GM21717 (cell line): ENCODE results near the gene F10.

Experiments
- ATAC-seq: cut with Tn5 transposase; IDR thresholded peaks from one replicate; pipeline ENCODE4 v1.9.1; 2021; ENCODE audit warnings: mild to moderate bottlenecking, moderate library complexity; ENCODE audit not compliant: unreplicated experiment

F10 gene

DNA sequence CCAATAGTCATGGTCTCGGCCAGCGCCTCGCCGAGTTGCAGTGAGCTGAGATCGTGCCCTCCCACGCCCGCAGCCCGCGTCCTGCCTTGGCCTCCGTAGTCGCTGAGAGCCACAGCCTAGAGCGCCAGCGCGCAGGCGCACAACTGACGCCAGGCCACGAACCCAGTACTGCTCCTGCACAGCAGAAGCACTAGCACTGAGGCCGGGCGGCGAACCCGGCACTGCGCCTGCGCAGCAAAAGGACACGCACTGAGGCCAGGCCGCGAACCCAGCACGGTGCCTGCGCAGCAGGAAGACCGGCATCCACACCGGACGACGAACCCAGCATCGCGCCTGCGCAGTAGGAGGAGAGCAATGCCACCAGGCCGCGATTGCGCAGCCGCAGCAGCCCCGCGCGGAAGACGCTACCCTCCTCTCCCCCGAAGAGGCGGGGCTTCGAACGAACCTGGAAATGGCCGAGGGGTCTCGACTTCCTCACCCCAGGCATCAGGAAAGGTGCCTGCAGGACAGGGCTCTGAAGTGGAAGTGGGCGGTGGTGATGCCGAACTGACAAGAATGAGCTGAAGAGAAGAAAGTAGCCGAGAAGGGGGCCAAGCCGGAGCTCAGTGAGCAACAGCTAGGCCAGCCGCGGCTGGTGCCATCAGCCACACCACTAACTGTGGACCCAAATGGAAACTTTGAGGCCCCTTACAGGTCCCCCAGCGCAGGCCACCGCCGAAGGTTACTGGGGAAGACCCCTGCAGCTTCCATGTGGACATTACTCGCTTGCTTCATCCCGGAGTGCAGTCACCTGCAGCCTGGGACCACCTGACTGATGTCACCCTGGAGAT, 7.5 kb downstream of the F10 start:
- ATAC-seq: no peak

GRCh38 chr13:113135281-113135760, 12.7 kb downstream of the F10 start:
- no peak for ATAC-seq

DNA sequence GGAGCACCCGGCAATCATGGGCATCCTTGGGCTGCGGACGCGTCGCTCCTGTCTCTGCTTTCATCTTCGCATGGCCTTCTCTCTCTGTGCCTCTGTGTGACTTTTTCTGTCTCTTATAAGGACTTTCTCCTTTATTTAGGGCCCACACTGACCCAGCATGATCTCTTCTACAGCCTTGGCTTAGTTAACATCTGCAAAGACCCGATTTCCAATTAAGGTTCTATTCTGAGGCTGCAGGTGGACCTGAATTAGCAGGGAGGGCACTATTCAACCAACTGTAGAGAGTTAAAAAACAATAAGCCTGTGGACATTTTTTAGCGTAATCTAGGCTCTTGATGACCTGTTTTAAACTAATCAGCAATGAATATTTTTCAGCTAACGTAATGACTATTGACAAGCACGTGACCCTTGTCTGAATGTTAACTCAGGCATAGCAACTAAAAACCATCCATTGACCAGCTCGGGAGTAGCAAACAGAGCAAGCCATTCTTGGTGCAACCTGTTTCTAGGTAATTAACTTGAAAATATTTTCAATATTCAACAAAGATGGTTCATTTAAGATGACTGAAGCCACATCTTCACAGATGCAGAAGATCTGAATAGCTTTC, 15.2 kb downstream of the F10 start:
- no peak for ATAC-seq

GRCh38 chr13:113138792-113139551, 16.4 kb downstream of the F10 start:
- ATAC-seq: no peak

GRCh38 chr13:113139577-113139976, 17.0 kb downstream of the F10 start:
- ATAC-seq: no peak

- ATAC-seq: no peak
Observed at GRCh38 chr13:113140677-113141600, 18.3 kb downstream of the F10 start.

DNA sequence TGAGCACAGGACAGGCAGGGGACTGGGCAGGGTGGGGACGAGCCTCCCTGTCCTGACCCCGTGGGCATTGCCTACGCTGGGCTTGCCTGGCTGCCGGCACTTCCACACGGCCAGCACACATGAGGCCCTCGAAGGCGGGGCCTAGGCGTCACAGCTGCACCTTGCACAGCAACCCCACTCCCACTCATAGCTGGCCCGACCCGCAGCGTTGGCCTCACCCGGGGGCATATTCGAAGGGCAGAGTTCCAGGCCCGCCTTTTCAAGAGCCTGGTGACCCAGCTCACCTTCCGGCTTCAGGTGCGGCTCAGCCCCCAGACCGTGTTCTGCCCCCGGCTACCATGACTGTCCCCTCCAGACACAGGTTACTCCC, 19.0 kb downstream of the F10 start:
- no peak for ATAC-seq

- ATAC-seq: no peak
Observed at GRCh38 chr13:113142876-113143275, 20.3 kb downstream of the F10 start.

- no peak for ATAC-seq
Observed at GRCh38 chr13:113143466-113144254, 21.1 kb downstream of the F10 start.

DNA sequence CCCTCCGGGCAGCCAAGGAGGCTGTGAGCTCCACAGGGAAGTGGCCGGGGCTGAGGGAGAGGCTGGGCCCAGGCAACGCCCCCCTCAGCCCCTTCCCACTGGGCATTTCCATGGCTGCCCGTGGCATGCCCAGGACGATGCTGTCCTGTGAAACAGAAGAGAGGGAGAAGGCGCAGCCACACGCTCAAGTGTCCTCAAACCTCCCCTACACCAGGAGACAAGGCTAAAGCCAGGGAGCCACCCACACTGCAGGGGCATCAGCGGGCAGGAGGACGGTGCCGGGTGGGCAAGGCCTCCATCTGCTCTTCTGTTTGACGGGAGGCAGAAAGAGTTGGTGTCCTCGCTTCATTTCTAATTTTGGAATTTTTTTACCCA, 21.6 kb downstream of the F10 start:
- ATAC-seq: no peak

DNA sequence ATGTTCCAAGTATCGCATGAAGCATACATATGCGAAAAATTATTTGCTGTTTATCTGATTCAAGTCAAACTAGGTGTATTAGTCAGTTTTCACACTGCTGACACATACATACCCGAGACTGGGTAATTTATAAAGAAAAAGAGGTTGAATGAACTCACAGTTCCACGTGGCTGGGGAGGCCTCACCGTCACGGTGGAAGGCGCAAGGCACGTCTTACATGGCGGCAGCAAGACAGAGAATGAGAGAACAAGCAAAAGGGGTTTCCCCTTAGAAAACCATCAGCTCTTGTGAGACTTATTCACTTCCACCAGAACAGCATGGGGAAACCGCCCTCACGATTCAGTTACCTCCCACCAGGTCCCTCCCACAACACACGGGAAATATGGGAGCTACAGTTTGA, 22.9 kb downstream of the F10 start:
- ATAC-seq: no peak

- ATAC-seq: no peak
Observed at GRCh38 chr13:113145911-113146598, 23.5 kb downstream of the F10 start.

- no peak for ATAC-seq
Observed at GRCh38 chr13:113146750-113147149, 24.2 kb downstream of the F10 start.

GRCh38 chr13:113147206-113147605, 24.6 kb downstream of the F10 start:
- ATAC-seq: no peak

GRCh38 chr13:113148407-113148806, 25.8 kb downstream of the F10 start:
- ATAC-seq: no peak

GRCh38 chr13:113148940-113149503, 26.4 kb downstream of the F10 start:
- no peak for ATAC-seq

DNA sequence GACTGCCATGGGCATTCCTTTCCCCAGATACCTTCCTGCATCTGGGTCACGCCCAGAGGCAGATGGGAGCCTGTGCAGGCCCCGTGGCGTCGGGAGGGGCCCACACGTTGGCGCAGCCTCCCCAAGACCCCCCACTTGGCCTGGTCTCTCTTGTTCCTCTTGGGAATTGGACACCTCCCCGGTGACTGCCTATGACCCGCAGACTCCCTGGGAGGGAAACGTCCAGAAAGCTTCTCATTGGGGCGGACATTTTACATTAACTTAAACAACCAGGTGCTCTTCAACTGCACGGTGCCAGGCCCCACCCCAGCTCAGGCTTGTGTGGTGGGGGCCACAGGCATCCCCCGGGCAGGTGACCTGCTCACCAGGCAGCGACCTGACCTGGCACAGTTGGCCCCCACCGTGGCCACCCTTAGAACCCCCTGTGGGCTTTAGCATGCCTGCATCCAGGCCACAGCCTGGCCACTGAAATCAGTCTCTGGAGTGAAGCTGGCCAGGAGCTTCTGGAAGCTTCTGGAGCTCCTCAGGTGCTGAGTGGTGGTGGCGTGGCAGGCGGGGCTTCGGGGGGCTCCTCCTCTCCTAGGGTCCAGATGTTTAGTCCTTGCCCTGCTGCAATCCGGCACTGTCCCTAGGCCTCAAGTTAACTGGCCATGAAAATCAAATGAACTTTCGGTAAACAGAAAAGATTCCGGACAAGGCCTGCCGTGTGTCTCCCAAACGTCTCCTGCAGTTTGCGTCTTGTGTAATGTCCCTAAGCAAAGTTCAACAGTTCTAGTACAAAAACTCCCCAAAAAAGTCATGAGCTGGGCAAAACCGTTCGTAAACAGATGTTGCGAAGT, 27.3 kb downstream of the F10 start:
- no peak for ATAC-seq
